Measurements from ENCODE around the gene ZNF319.

The ZNF319 gene

GRCh38 chr16:57971848-57972247 lies 28.6 kb downstream of the ZNF319 start:
- DNase-seq: no peak

GRCh38 chr16:57970970-57971369 lies 29.5 kb downstream of the ZNF319 start, which contains the start of gene CNGB1:
Gene CNGB1, minus strand, starts transcription at chr16:57971128. Its CDS starts 3,842 bp downstream, at chr16:57967286.
- no peak for DNase-seq

GRCh38 chr16:57970319-57970718 lies 30.2 kb downstream of the ZNF319 start:
- DNase-seq: no peak

GRCh38 chr16:57969451-57970123 lies 30.9 kb downstream of the ZNF319 start:
- DNase-seq: no peak

- no peak for DNase-seq
Measured at GRCh38 chr16:57967916-57968315, 32.6 kb downstream of the ZNF319 start.

GRCh38 chr16:57966986-57967385 lies 33.5 kb downstream of the ZNF319 start:
- DNase-seq: no peak

GRCh38 chr16:57966204-57966771 lies 34.2 kb downstream of the ZNF319 start:
- no peak for DNase-seq

GRCh38 chr16:57964157-57964700 lies 36.2 kb downstream of the ZNF319 start:
- DNase-seq: no peak

- no peak for DNase-seq
Measured at GRCh38 chr16:57962756-57963155, 37.7 kb downstream of the ZNF319 start.

- DNase-seq: no peak
Measured at GRCh38 chr16:57962046-57962445, 38.4 kb downstream of the ZNF319 start.

GRCh38 chr16:57961538-57961937 lies 38.9 kb downstream of the ZNF319 start:
- DNase-seq: no peak

- DNase-seq: no peak
Measured at GRCh38 chr16:57960826-57961472, 39.5 kb downstream of the ZNF319 start.

- DNase-seq: no peak
Measured at GRCh38 chr16:57960310-57960709, 40.2 kb downstream of the ZNF319 start.

- DNase-seq: no peak
Measured at GRCh38 chr16:57959804-57960203, 40.7 kb downstream of the ZNF319 start.

- DNase-seq: no peak
Measured at GRCh38 chr16:57959121-57959520, 41.4 kb downstream of the ZNF319 start.

- DNase-seq: no peak
Measured at GRCh38 chr16:57958544-57958943, 41.9 kb downstream of the ZNF319 start.

GRCh38 chr16:57957673-57958392 lies 42.6 kb downstream of the ZNF319 start:
- DNase-seq: no peak

GRCh38 chr16:57956924-57957672 lies 43.4 kb downstream of the ZNF319 start:
- DNase-seq: no peak

GRCh38 chr16:57956270-57956808 lies 44.1 kb downstream of the ZNF319 start:
- DNase-seq: no peak

- no peak for DNase-seq
Measured at GRCh38 chr16:57955572-57956188, 44.8 kb downstream of the ZNF319 start.

GRCh38 chr16:57953857-57954256 lies 46.6 kb downstream of the ZNF319 start:
- DNase-seq: no peak

GRCh38 chr16:57952909-57953308 lies 47.6 kb downstream of the ZNF319 start:
- DNase-seq: no peak

All from NCI-H1417 treated with DMSO at 0.1 percent for 48 hours (cell line).